GM19023 (cell line): ENCODE results near the gene BHLHE23.

Experiments used
- ATAC-seq: cut with Tn5 transposase; IDR thresholded peaks from one replicate; pipeline ENCODE4 v1.9.1; 2021; ENCODE audit warnings: mild to moderate bottlenecking, moderate library complexity; ENCODE audit not compliant: unreplicated experiment

The BHLHE23 gene

GRCh38 chr20:63026582-63027165, 19.9 kb upstream of the BHLHE23 start:
- no peak for ATAC-seq

- no peak for ATAC-seq
These were observed 19.0 kb upstream of the BHLHE23 start for GRCh38 chr20:63025534-63026331.

- no peak for ATAC-seq
These were observed 18.0 kb upstream of the BHLHE23 start for GRCh38 chr20:63024573-63025392.

GRCh38 chr20:63023936-63024571, 17.3 kb upstream of the BHLHE23 start:
- no peak for ATAC-seq

GRCh38 chr20:63023071-63023935, 16.5 kb upstream of the BHLHE23 start:
- no peak for ATAC-seq

- no peak for ATAC-seq
These were observed 15.7 kb upstream of the BHLHE23 start for GRCh38 chr20:63022501-63022900.

GRCh38 chr20:63021356-63022321, 14.9 kb upstream of the BHLHE23 start:
- ATAC-seq: no peak

- no peak for ATAC-seq
These were observed 13.9 kb upstream of the BHLHE23 start for GRCh38 chr20:63020681-63021080.

- no peak for ATAC-seq
These were observed 11.2 kb upstream of the BHLHE23 start for GRCh38 chr20:63017826-63018411.

GRCh38 chr20:63017076-63017825, 10.5 kb upstream of the BHLHE23 start:
- ATAC-seq: no peak

- ATAC-seq: no peak
These were observed 9.8 kb upstream of the BHLHE23 start for GRCh38 chr20:63016514-63017075.

GRCh38 chr20:63015662-63016361, 9.0 kb upstream of the BHLHE23 start:
- ATAC-seq: no peak

GRCh38 chr20:63015147-63015661, 8.4 kb upstream of the BHLHE23 start:
- no peak for ATAC-seq

GRCh38 chr20:63014710-63015109, 7.9 kb upstream of the BHLHE23 start:
- ATAC-seq: no peak

- no peak for ATAC-seq
These were observed 7.5 kb upstream of the BHLHE23 start for GRCh38 chr20:63014287-63014686.

- no peak for ATAC-seq
These were observed 6.4 kb upstream of the BHLHE23 start for GRCh38 chr20:63013207-63013606.

GRCh38 chr20:63011798-63012197, 5.0 kb upstream of the BHLHE23 start:
- no peak for ATAC-seq
